Measurements from ENCODE around the gene PAX1. TPM values are rescaled to one million over a fixed set of nuclear protein-coding genes. Genes with fewer than 3 reads are reported as not detected.

Gene PAX1
- total RNA-seq, 1 donor from 2014 or later = not detected

GRCh38 chr20:21670126-21670525 lies 35.3 kb upstream of the PAX1 start:
- TF ChIP-seq CTCF (IDR thresholded peaks at IDR 0.05) = no peak
- no peak overlapping the region for H3K27ac Mint-ChIP-seq (ENCODE audit: unreplicated experiment)
- H3K4me3 Mint-ChIP-seq (ENCODE audit: unreplicated experiment) = no peak overlapping the region
- DNase-seq (ENCODE audit: low spot score) = no peak
- H3K4me1 Mint-ChIP-seq (ENCODE audit: low read depth) = no peaks in the 10 kb centered on the region
- H3K36me3 Mint-ChIP-seq (ENCODE audit: low read depth) = no peaks in the 10 kb centered on the region
- H3K27me3 Mint-ChIP-seq (ENCODE audit: low read depth) = no peaks in the 10 kb centered on the region
- H3K9me3 Mint-ChIP-seq (ENCODE audit: low read depth) = peaks cover 14% of the 10 kb centered on the region

- Mint-ChIP-seq H3K4me1 (ENCODE audit: low read depth) (no peaks in the 10 kb centered on the region), H3K4me3 (ENCODE audit: unreplicated experiment) (no peak overlapping the region), H3K36me3 (ENCODE audit: low read depth) (no peaks in the 10 kb centered on the region), H3K27ac (ENCODE audit: unreplicated experiment) (no peak overlapping the region), H3K9me3 (ENCODE audit: low read depth) (peaks cover 11% of the 10 kb centered on the region), H3K27me3 (ENCODE audit: low read depth) (no peaks in the 10 kb centered on the region)
- no peak for DNase-seq (ENCODE audit: low spot score)
- TF ChIP-seq CTCF (IDR thresholded peaks at IDR 0.05) = no peak
Measured at GRCh38 chr20:21670981-21671380, 34.5 kb upstream of the PAX1 start.

GRCh38 chr20:21677261-21677660 lies 28.2 kb upstream of the PAX1 start:
- Mint-ChIP-seq H3K36me3 (ENCODE audit: low read depth) (no peaks in the 10 kb centered on the region), H3K9me3 (ENCODE audit: low read depth) (peaks cover 3% of the 10 kb centered on the region), H3K4me3 (ENCODE audit: unreplicated experiment) (no peak overlapping the region), H3K27me3 (ENCODE audit: low read depth) (no peaks in the 10 kb centered on the region), H3K27ac (ENCODE audit: unreplicated experiment) (no peak overlapping the region), H3K4me1 (ENCODE audit: low read depth) (no peaks in the 10 kb centered on the region)
- DNase-seq (ENCODE audit: low spot score) = no peak
- TF ChIP-seq CTCF (IDR thresholded peaks at IDR 0.05) = no peak

- H3K9me3 Mint-ChIP-seq (ENCODE audit: low read depth) = peaks cover 2% of the 10 kb centered on the region
- no peaks in the 10 kb centered on the region for H3K36me3 Mint-ChIP-seq (ENCODE audit: low read depth)
- DNase-seq (ENCODE audit: low spot score) = no peak
- no peaks in the 10 kb centered on the region for H3K27me3 Mint-ChIP-seq (ENCODE audit: low read depth)
- H3K27ac Mint-ChIP-seq (ENCODE audit: unreplicated experiment) = no peak overlapping the region
- H3K4me3 Mint-ChIP-seq (ENCODE audit: unreplicated experiment) = no peak overlapping the region
- no peaks in the 10 kb centered on the region for H3K4me1 Mint-ChIP-seq (ENCODE audit: low read depth)
- TF ChIP-seq CTCF (IDR thresholded peaks at IDR 0.05) = no peak
Measured at GRCh38 chr20:21677781-21678180, 27.7 kb upstream of the PAX1 start.

DNA sequence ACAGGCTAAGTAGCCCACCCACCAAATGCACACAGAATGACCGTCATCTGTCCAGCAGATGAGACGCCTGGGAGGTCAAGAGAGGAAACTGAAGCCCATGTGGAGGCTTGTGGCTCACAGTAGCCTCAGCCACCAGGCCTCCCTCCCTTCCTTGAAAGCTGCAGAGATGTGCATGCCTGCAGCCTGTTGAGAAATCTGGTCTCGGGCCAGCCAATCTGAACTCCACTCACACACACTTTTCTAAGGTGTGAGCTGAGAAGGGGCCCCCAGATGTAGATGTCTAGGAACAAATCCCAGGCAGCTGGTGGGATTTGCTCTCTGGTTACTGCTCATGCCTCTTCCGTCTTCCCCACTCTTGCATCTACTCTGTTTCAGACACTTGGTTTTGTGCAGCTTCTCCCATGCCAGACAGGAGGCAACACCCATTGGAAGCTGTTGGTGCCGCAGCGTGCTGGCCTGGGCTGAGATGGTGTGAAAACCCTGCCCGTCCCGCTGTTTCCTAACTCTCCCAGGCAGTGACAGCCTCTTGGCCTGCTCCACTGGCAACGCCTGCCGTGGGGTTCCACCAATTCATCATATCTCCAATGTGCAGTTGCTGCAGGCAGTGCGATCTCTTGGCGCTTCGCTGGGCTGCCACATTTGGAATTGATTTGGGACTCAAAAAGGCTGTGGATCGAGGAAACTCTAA lies 24.1 kb upstream of the PAX1 start:
- no peak overlapping the region for H3K27ac Mint-ChIP-seq (ENCODE audit: unreplicated experiment)
- no peaks in the 10 kb centered on the region for H3K36me3 Mint-ChIP-seq (ENCODE audit: low read depth)

More for the DNA sequence above, 24.1 kb upstream of the PAX1 start:
- Mint-ChIP-seq H3K27me3 (ENCODE audit: low read depth) (no peaks in the 10 kb centered on the region), H3K9me3 (ENCODE audit: low read depth) (no peaks in the 10 kb centered on the region), H3K4me3 (ENCODE audit: unreplicated experiment) (no peak overlapping the region), H3K4me1 (ENCODE audit: low read depth) (no peaks in the 10 kb centered on the region)
- DNase-seq (ENCODE audit: low spot score) = no peak
- no peak for TF ChIP-seq CTCF (IDR thresholded peaks at IDR 0.05)
